Testis (tissue), 2 donors: Measurements from ENCODE around the gene TEKT3.

Experiments used
- CTCF ChIP-seq, 3 experiments: fragments of 450-650 bp in 2 of 3; fragments of 200-600 bp in 1 of 3; sonication (generic) in 1 of 3; IDR thresholded peaks; one replicate each; pipeline ENCODE4 v1.5.1; 2016 to 2019; ENCODE audit warnings: antibody characterized with exemption in 3 of 3, mild to moderate bottlenecking in 2 of 3, moderate library complexity in 1 of 3
- POLR2A ChIP-seq: fragments of 450-650 bp; IDR thresholded peaks from one replicate; pipeline ENCODE4 v1.6.1; 2017; ENCODE audit warnings: antibody characterized with exemption, mild to moderate bottlenecking, moderate library complexity

GRCh38 chr17:15255713-15256454 is 85.5 kb downstream of the TEKT3 start:
- no peak for TF ChIP-seq CTCF (IDR thresholded peaks at IDR 0.05)
- TF ChIP-seq POLR2A = no peak
